ENCODE results near the gene MSI2. TPM values are rescaled to one million over a fixed set of nuclear protein-coding genes. Genes with fewer than 3 reads are reported as not detected.

The MSI2 gene
- total and polyA plus RNA-seq, 2 experiments from 2014 or later: 15.7 to 76.4 TPM

GRCh38 chr17:57624386-57624785, 368.1 kb downstream of the MSI2 start:
- Histone ChIP-seq H3K27me3 (no peaks in the 10 kb centered on the region), H3K27ac (no peak overlapping the region), H3K4me3 (no peak overlapping the region), H3K9me3 (ENCODE audit: low read depth) (no peaks in the 10 kb centered on the region), H3K4me1 (ENCODE audit: low read depth) (peaks cover 37% of the 10 kb centered on the region), H3K36me3 (peaks cover 4% of the 10 kb centered on the region)
- TF ChIP-seq CTCF (IDR thresholded peaks at IDR 0.05; ENCODE audit: low read depth, low read length): no peak
- DNase-seq (ENCODE audit: low read depth in 1 of 2, low spot score in 1 of 2): no peak

- Histone ChIP-seq H3K27me3 (no peaks in the 10 kb centered on the region), H3K27ac (peak overlapping the region; percentile 57), H3K36me3 (peaks cover 7% of the 10 kb centered on the region), H3K4me3 (no peak overlapping the region), H3K4me1 (ENCODE audit: low read depth) (peaks cover 37% of the 10 kb centered on the region), H3K9me3 (ENCODE audit: low read depth) (no peaks in the 10 kb centered on the region)
- TF ChIP-seq CTCF (IDR thresholded peaks at IDR 0.05; ENCODE audit: low read depth, low read length): no peak
- DNase-seq (ENCODE audit: low read depth in 1 of 2, low spot score in 1 of 2): no peak
Observed at GRCh38 chr17:57625511-57625910, 369.2 kb downstream of the MSI2 start.

- Histone ChIP-seq H3K4me3 (no peak overlapping the region), H3K36me3 (peaks cover 7% of the 10 kb centered on the region), H3K4me1 (ENCODE audit: low read depth) (peaks cover 37% of the 10 kb centered on the region), H3K9me3 (ENCODE audit: low read depth) (no peaks in the 10 kb centered on the region), H3K27me3 (no peaks in the 10 kb centered on the region), H3K27ac (peak overlapping the region; percentile 57)
- no peak for TF ChIP-seq CTCF (IDR thresholded peaks at IDR 0.05; ENCODE audit: low read depth, low read length)
- DNase-seq (ENCODE audit: low read depth in 1 of 2, low spot score in 1 of 2): no peak
Observed at GRCh38 chr17:57625957-57626356, 369.6 kb downstream of the MSI2 start.

- no peak for DNase-seq (ENCODE audit: low read depth in 1 of 2, low spot score in 1 of 2)
- Histone ChIP-seq H3K27me3 (no peaks in the 10 kb centered on the region), H3K4me3 (no peak overlapping the region), H3K27ac (peak overlapping the region; percentile 57), H3K4me1 (ENCODE audit: low read depth) (peaks cover 37% of the 10 kb centered on the region), H3K9me3 (ENCODE audit: low read depth) (no peaks in the 10 kb centered on the region), H3K36me3 (peaks cover 7% of the 10 kb centered on the region)
- no peak for TF ChIP-seq CTCF (IDR thresholded peaks at IDR 0.05; ENCODE audit: low read depth, low read length)
Observed at GRCh38 chr17:57626520-57627210, 370.3 kb downstream of the MSI2 start.

GRCh38 chr17:57627591-57627990, 371.3 kb downstream of the MSI2 start:
- no peak overlapping the region for H3K4me3 ChIP-seq
- no peak for DNase-seq (ENCODE audit: low read depth in 1 of 2, low spot score in 1 of 2)
- TF ChIP-seq CTCF (IDR thresholded peaks at IDR 0.05; ENCODE audit: low read depth, low read length): no peak
- no peak overlapping the region for H3K27ac ChIP-seq
- H3K4me1 ChIP-seq (ENCODE audit: low read depth): peaks cover 32% of the 10 kb centered on the region
- H3K27me3 ChIP-seq: no peaks in the 10 kb centered on the region
- peaks cover 7% of the 10 kb centered on the region for H3K36me3 ChIP-seq
- no peaks in the 10 kb centered on the region for H3K9me3 ChIP-seq (ENCODE audit: low read depth)
